Retinal pigment epithelial cell (primary cell): ENCODE data around the gene PHC2.

Experiments used
- DNase-seq: peaks from one replicate; pipeline ENCODE4 v3.0.0-alpha.2; 2010; ENCODE audit warnings: low read depth
- H3K4me3 ChIP-seq: 2 replicates; pipeline ENCODE4 v1.5.1; 2011; ENCODE audit warnings: mild to moderate bottlenecking, low read length, control low read depth, moderate library complexity
- TF ChIP-seq, protein P1 (sequence below): conservative IDR thresholded peaks from 2 replicates; pipeline ENCODE4 v1.5.1; 2011; ENCODE audit warnings: low read depth, low read length, control low read depth, inconsistent platforms

Gene PHC2

DNA sequence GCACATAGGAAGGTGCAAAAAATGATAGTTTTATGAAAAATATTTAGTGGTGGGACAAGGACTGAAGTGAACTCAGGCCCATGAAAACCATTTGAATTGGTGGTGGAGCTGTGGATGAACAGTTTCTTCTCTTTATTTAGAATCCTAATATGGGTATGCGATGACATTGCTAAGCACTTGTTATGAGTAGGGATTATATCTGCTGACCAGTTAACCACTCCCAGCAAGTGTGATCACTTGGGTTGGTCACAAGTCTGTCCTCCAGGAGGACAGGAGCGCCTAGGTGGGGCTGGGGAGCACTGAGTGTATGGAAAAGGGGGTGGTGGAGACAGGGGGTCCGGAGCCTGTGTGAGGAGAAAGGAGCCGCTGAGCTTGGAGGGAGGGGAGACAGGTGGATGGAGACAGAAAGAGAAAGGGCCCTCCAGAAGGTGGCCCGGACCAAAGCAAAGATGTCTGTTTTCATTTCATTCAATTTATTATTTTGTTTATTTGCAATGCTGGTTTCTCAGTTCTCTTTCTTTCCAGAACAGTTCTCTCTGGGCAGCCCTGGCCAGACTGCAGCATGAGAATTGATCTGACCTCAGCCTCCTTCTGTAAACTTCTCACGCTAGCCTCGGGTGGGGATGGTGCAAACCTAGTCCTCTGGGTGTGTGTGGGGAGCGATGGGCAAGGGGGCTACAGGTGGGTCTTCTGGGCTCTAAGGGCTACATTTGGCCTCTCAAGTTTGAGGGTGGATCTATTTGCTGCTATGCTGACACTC lies 31.7 kb upstream of the PHC2 start:
- DNase-seq: no peak
- TF ChIP-seq, protein P1, sequence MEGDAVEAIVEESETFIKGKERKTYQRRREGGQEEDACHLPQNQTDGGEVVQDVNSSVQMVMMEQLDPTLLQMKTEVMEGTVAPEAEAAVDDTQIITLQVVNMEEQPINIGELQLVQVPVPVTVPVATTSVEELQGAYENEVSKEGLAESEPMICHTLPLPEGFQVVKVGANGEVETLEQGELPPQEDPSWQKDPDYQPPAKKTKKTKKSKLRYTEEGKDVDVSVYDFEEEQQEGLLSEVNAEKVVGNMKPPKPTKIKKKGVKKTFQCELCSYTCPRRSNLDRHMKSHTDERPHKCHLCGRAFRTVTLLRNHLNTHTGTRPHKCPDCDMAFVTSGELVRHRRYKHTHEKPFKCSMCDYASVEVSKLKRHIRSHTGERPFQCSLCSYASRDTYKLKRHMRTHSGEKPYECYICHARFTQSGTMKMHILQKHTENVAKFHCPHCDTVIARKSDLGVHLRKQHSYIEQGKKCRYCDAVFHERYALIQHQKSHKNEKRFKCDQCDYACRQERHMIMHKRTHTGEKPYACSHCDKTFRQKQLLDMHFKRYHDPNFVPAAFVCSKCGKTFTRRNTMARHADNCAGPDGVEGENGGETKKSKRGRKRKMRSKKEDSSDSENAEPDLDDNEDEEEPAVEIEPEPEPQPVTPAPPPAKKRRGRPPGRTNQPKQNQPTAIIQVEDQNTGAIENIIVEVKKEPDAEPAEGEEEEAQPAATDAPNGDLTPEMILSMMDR: no peak
- no peak overlapping the region for H3K4me3 ChIP-seq

DNA sequence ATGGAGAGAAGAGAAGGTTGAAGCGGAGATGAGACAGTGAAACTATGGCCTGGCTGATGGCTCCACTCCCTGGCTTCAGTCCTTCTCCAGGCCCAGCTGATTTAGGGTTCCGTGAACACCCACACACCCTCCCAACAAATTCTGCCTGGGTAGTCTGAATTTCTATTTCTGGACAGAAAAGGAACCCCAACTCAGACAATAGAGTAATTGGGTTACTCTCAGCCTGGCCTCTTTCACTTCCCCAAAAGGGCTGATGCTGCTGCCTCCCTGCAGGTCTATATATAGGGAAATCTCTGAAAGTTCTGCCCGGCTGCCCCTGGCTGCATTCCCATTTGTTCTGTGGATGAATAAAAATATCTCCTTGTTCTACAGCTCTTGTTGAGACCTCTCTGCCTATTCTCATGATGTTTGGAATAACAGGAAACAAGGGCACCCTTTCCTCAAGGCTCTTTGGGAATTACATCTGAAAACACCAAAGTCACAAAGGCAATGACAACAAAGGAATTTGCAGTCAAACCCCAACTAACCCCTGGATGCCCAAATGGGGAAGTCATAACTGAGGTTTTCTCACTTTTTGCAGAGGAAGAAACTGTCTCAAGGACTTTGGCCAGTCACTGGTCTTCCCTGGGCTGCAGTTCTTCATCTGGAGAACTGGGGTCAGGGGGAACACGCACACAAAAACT lies 30.2 kb upstream of the PHC2 start:
- TF ChIP-seq, protein P1: no peak
- no peak overlapping the region for H3K4me3 ChIP-seq
- no peak for DNase-seq

DNA sequence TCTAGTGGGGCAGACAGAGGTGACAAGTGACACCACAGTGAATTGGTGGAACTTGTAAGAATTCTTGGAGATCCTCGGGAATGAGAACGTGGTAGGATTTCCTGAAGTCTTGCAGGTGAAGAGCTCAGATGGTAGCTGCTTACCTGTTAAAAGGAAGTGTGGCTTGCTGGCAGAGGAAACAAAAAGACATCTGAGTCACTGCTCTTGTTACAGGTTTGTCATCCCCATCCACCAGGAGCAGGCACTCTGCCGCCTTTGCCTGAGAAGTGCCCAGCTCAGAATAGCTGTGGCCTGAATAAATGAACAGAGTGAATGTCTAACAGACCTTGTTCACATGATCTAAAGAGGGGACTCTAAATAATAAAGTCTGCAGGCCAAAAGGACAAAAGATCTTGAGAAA lies 29.2 kb upstream of the PHC2 start:
- no peak overlapping the region for H3K4me3 ChIP-seq

DNA sequence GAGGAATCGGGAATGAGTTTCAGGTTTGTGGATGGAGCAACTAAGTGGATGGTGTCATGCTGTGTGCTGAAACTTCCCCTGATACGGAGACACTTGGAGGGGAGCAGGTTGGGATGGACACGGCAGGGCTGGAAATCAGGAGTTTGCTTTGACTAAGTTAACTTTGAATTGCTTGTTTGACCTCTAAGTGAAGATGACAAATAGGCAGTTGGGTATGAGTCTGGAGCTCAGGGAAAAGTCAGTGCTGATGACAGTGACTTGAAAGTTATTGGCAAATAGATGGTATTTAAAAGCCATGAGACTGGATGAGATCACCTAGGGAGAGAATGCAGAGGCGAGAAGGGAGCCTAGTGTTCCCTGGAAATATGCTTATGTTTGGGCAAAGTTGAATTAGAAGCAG lies 28.8 kb upstream of the PHC2 start:
- DNase-seq: no peak
- H3K4me3 ChIP-seq: no peak overlapping the region
- TF ChIP-seq, protein P1: no peak

More for the DNA sequence above, 29.2 kb upstream of the PHC2 start:
- no peak for DNase-seq
- TF ChIP-seq, protein P1: no peak

DNA sequence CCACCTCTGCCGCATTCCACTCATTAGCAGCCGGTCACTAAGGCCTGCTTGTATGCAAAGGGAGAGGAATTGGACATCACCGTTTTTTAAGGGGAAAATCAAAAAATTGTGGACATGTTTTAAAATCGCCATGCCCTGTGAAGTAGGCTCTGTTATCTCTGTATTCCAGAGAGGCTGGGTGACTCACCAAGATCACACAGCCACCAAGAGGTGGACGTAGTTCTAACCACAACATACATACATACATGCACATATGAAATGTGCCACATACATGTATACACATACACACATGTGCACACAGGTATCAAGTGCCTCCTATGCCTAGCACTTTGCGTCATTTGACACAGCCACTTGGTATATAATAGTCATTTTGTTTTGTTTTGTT lies 25.6 kb upstream of the PHC2 start:
- TF ChIP-seq, protein P1: no peak
- H3K4me3 ChIP-seq: no peak overlapping the region
- no peak for DNase-seq

DNA sequence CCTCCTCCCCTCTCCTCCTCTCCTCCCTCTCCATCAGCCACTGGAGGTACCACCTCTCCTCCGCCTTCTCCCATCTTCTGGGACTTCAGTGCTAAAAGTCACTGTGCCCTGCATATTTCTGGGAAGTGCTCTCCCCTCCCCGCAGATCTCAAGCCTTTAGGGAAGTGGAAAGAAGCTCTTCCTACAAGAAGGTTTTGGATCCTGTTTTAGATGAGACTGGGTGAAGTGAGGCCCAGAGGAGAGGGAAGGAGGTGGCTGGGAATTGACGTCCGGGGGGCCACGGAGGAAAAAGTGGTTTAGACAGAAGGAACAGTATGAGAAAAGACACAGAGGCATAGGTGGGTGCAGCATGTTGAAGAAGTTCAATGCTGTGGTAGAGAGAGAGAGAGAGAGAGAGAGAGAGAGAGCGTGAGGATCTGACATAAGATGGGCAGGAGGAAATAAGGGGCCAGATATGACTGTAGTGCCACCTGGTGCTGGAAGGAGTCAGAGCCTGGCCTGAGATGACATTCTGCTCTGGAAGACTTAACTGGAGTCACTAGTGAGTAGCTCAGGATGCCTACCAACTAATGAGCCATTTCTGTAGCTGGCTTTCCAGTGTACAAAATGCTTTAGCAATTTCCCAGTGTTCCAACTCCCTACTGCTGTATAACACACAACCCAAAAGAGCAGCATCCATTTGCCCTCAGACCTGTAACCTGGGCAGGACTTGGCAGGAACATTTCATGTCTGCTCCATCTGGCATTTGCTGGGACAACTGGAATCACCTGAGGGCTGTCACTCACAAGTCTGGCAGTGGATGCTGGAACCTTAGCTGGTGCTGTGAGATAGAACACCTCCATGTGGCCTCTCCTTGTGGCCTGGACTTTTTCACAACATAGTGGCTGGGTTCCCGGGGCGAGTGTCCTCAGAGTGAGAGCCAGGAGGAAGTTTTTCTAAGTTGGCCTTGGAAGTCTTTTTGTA lies 24.9 kb upstream of the PHC2 start:
- no peak overlapping the region for H3K4me3 ChIP-seq
- TF ChIP-seq, protein P1: peak; percentile 89
- peak; percentile 68 for DNase-seq
